H9 (cell line): Measurements from ENCODE around the gene MERTK. TPM values are rescaled to one million over a fixed set of nuclear protein-coding genes. Genes with fewer than 3 reads are reported as not detected.
A peak's percentile ranks its signal among the peaks of the same experiment; 100 is the strongest.

Source experiments
- DNase-seq: peaks from one replicate; pipeline ENCODE4 v3.0.0-alpha.2; 2017
- H2AFZ ChIP-seq: one replicate; pipeline ENCODE4 v1.6.1; 2013; ENCODE audit warnings: mild to moderate bottlenecking, low read length, control low read depth, moderate library complexity
- H2AK5ac ChIP-seq: 2 replicates; pipeline ENCODE4 v1.6.1; 2013; ENCODE audit warnings: low read length, control low read depth, mixed read lengths; ENCODE audit not compliant: insufficient read length
- H2BK120ac ChIP-seq: one replicate; pipeline ENCODE4 v1.6.1; 2013; ENCODE audit warnings: low read depth, mild to moderate bottlenecking, low read length, control low read depth, inconsistent platforms; ENCODE audit not compliant: poor library complexity, severe bottlenecking
- H2BK12ac ChIP-seq: 2 replicates; pipeline ENCODE4 v1.6.1; 2013; ENCODE audit warnings: low read length, control low read depth, mixed read lengths, low read depth; ENCODE audit not compliant: insufficient read length
- H2BK15ac ChIP-seq: 2 replicates; pipeline ENCODE4 v1.6.1; 2013; ENCODE audit warnings: low read depth, low read length, control low read depth
- H2BK20ac ChIP-seq: one replicate; pipeline ENCODE4 v1.6.1; 2013; ENCODE audit warnings: low read depth, mild to moderate bottlenecking, low read length, control low read depth, inconsistent platforms; ENCODE audit not compliant: poor library complexity, severe bottlenecking
- H2BK5ac ChIP-seq: 2 replicates; pipeline ENCODE4 v1.6.1; 2013; ENCODE audit warnings: low read length, control low read depth, mixed read lengths; ENCODE audit not compliant: insufficient read length
- H3K14ac ChIP-seq: 2 replicates; pipeline ENCODE4 v1.6.1; 2013; ENCODE audit warnings: low read length, control low read depth; ENCODE audit not compliant: insufficient read depth
- H3K18ac ChIP-seq: 2 replicates; pipeline ENCODE4 v1.6.1; 2013; ENCODE audit warnings: low read depth, mild to moderate bottlenecking, mixed read lengths, low read length, control low read depth; ENCODE audit not compliant: insufficient read length
- H3K23ac ChIP-seq: 2 replicates; pipeline ENCODE4 v1.6.1; 2013; ENCODE audit warnings: low read length, control low read depth, mixed read lengths, low read depth; ENCODE audit not compliant: insufficient read length
- H3K23me2 ChIP-seq: 2 replicates; pipeline ENCODE4 v1.6.1; 2013; ENCODE audit warnings: low read depth, mild to moderate bottlenecking, mixed read lengths, low read length, control low read depth; ENCODE audit not compliant: insufficient read length, poor library complexity, severe bottlenecking
- H3K27ac ChIP-seq: 2 replicates; pipeline ENCODE4 v1.5.1; 2013; ENCODE audit warnings: low read length, control low read depth, mixed read lengths, low read depth; ENCODE audit not compliant: insufficient read length
- H3K27me3 ChIP-seq: 2 replicates; pipeline ENCODE4 v1.6.1; 2013; ENCODE audit warnings: low read length, control low read depth, inconsistent platforms; ENCODE audit not compliant: insufficient read depth
- H3K4ac ChIP-seq: 2 replicates; pipeline ENCODE4 v1.6.1; 2013; ENCODE audit warnings: low read depth, mild to moderate bottlenecking, control low read depth, inconsistent platforms, low read length, moderate library complexity
- H3K4me1 ChIP-seq: 2 replicates; pipeline ENCODE4 v1.6.1; 2013; ENCODE audit warnings: low read length, control low read depth, inconsistent platforms; ENCODE audit not compliant: insufficient read depth
- H3K4me2 ChIP-seq: 2 replicates; pipeline ENCODE4 v1.6.1; 2013; ENCODE audit warnings: low read length, control low read depth, mixed read lengths; ENCODE audit not compliant: insufficient read length, insufficient read depth
- H3K56ac ChIP-seq: 2 replicates; pipeline ENCODE4 v1.6.1; 2013; ENCODE audit warnings: low read depth, mild to moderate bottlenecking, mixed read lengths, low read length, control low read depth; ENCODE audit not compliant: insufficient read length
- H3K79me1 ChIP-seq: 2 replicates; pipeline ENCODE4 v1.6.1; 2013; ENCODE audit warnings: low read depth, mild to moderate bottlenecking, moderate library complexity, low read length, control low read depth, inconsistent platforms; ENCODE audit not compliant: insufficient read depth, poor library complexity, severe bottlenecking
- H3K79me2 ChIP-seq: 2 replicates; pipeline ENCODE4 v1.6.1; 2013; ENCODE audit warnings: low read length, control low read depth, inconsistent platforms; ENCODE audit not compliant: insufficient read depth
- H3K9ac ChIP-seq: 2 replicates; pipeline ENCODE4 v1.6.1; 2013; ENCODE audit warnings: low read length, control low read depth, mixed read lengths; ENCODE audit not compliant: insufficient read length; ENCODE audit errors: extremely low read depth
- H3K9me3 ChIP-seq: one replicate; pipeline ENCODE4 v1.6.1; 2013; ENCODE audit warnings: low read depth, low read length, inconsistent platforms; ENCODE audit not compliant: control insufficient read depth
- H3T11ph ChIP-seq: one replicate; pipeline ENCODE4 v1.6.1; 2013; ENCODE audit warnings: mild to moderate bottlenecking, low read length, control low read depth, inconsistent platforms
- H4K20me1 ChIP-seq: one replicate; pipeline ENCODE4 v1.6.1; 2013; ENCODE audit not compliant: control insufficient read depth, insufficient read length, insufficient read depth
- H4K5ac ChIP-seq: 2 replicates; pipeline ENCODE4 v1.6.1; 2013; ENCODE audit warnings: low read depth, mild to moderate bottlenecking, mixed read lengths, low read length, control low read depth; ENCODE audit not compliant: insufficient read length
- H4K8ac ChIP-seq: replicated peaks from 2 replicates; pipeline ENCODE4 v1.6.1; 2013; ENCODE audit warnings: low read length, control low read depth, mixed read lengths, low read depth; ENCODE audit not compliant: insufficient read length
- H4K91ac ChIP-seq: 2 replicates; pipeline ENCODE4 v1.6.1; 2013; ENCODE audit warnings: low read depth, mild to moderate bottlenecking, moderate library complexity, mixed read lengths, low read length, control low read depth; ENCODE audit not compliant: insufficient read length
- H3K27ac Mint-ChIP-seq, 3 experiments: 2 replicates in 2 of 3; 3 replicates in 1 of 3; pipeline ENCODE4 v1.8.0; 2020 to 2021; ENCODE audit warnings: mixed read lengths in 3 of 3, mild to moderate bottlenecking in 1 of 3, moderate library complexity in 1 of 3
- H3K27me3 Mint-ChIP-seq: 2 replicates; pipeline ENCODE4 v1.8.0; 2021; ENCODE audit warnings: low read depth, mild to moderate bottlenecking, moderate library complexity, mixed read lengths
- H3K36me3 Mint-ChIP-seq, 3 experiments: 2 replicates in 2 of 3; 3 replicates in 1 of 3; pipeline ENCODE4 v1.8.0; 2020 to 2021; ENCODE audit warnings: low read depth in 3 of 3, mixed read lengths in 3 of 3; ENCODE audit not compliant: insufficient read depth in 1 of 3
- H3K4me1 Mint-ChIP-seq, 2 experiments: 2 replicates each; pipeline ENCODE4 v1.8.0; 2020; ENCODE audit warnings: mixed read lengths in 2 of 2
- H3K4me3 Mint-ChIP-seq, 2 experiments: 2 replicates in 1 of 2; 3 replicates in 1 of 2; pipeline ENCODE4 v1.8.0; 2020 to 2021; ENCODE audit warnings: mild to moderate bottlenecking in 2 of 2, mixed read lengths in 2 of 2, moderate library complexity in 1 of 2
- H3K9me3 Mint-ChIP-seq, 2 experiments: 2 replicates in 1 of 2; 3 replicates in 1 of 2; pipeline ENCODE4 v1.8.0; 2020; ENCODE audit warnings: mild to moderate bottlenecking in 2 of 2, mixed read lengths in 2 of 2, moderate library complexity in 1 of 2
- WGBS: extraction: QIAGEN DNeasy Blood & Tissue Kit; methylation state at CpG from one replicate; pipeline ENCODE4 v1.1.7; 2013; ENCODE audit warnings: missing lambda C conversion rate, low lambda C conversion rate, mixed read lengths; ENCODE audit not compliant: insufficient read length; ENCODE audit errors: extremely low coverage; 5-methylcytosine and 5-hydroxymethylcytosine counted together
- total RNA-seq: library from RNA; stranded (reverse); gene quantifications from 2 replicates; pipeline ENCODE4 v1.2.1, GENCODE V29; 2021
- TF ChIP-seq, protein P1 (sequence below): fragments of 200-600 bp; sonication (generic); conservative IDR thresholded peaks from 3 replicates; pipeline ENCODE4 v1.8.0; 2021; ENCODE audit warnings: antibody characterized with exemption, mild to moderate bottlenecking

MERTK gene
- total RNA-seq, 1 experiment from 2014 or later: 4.8 TPM

DNA sequence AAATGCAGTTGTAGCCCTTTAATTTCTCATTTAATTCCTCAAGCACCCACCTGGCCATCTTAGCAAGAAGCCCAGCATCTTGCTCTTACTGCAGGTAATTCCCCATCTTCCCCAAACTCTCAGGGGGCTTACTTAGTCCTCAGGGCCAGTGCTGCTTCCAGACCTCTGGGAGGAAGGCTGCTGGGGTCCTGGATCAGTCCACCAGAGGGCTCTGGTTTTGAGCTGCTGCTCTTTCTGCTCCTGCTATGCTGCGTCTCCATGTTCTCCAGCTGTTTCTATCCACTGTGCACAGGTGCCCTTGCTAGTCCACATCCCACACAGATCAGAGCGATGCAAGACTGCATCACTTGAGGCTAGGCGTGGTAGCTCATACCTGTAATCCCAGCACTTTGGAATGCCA lies 122.2 kb downstream of the MERTK start:
- H3K18ac ChIP-seq: no peak overlapping the region
- no peaks in the 10 kb centered on the region for H3K27me3 ChIP-seq
- H4K20me1 ChIP-seq: no peaks in the 10 kb centered on the region
- H2BK12ac ChIP-seq: no peak overlapping the region
- Mint-ChIP-seq H3K4me3 (no peak overlapping the region), H3K9me3 (no peaks in the 10 kb centered on the region), H3K27me3 (no peaks in the 10 kb centered on the region), H3K36me3 (peaks cover 3 to 11% (median 5%) of the 10 kb centered on the region in 3 experiments; a peak in 5 of 7 replicates), H3K4me1 (peaks cover 5 to 9% of the 10 kb centered on the region in 2 experiments), H3K27ac (no peak overlapping the region)
- no peak overlapping the region for H3K23ac ChIP-seq
- H2AK5ac ChIP-seq: no peak overlapping the region
- no peaks in the 10 kb centered on the region for H3K23me2 ChIP-seq
- TF ChIP-seq, protein P1, sequence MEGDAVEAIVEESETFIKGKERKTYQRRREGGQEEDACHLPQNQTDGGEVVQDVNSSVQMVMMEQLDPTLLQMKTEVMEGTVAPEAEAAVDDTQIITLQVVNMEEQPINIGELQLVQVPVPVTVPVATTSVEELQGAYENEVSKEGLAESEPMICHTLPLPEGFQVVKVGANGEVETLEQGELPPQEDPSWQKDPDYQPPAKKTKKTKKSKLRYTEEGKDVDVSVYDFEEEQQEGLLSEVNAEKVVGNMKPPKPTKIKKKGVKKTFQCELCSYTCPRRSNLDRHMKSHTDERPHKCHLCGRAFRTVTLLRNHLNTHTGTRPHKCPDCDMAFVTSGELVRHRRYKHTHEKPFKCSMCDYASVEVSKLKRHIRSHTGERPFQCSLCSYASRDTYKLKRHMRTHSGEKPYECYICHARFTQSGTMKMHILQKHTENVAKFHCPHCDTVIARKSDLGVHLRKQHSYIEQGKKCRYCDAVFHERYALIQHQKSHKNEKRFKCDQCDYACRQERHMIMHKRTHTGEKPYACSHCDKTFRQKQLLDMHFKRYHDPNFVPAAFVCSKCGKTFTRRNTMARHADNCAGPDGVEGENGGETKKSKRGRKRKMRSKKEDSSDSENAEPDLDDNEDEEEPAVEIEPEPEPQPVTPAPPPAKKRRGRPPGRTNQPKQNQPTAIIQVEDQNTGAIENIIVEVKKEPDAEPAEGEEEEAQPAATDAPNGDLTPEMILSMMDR: peak; percentile 61
- no peak overlapping the region for H3K14ac ChIP-seq
- H3K9ac ChIP-seq: no peak overlapping the region
- no peaks in the 10 kb centered on the region for H3K79me1 ChIP-seq
- H2BK120ac ChIP-seq: no peak overlapping the region
- H2AFZ ChIP-seq: no peak overlapping the region
- no peak overlapping the region for H2BK15ac ChIP-seq
- H2BK5ac ChIP-seq: no peak overlapping the region
- H3K4ac ChIP-seq: no peak overlapping the region
- H4K5ac ChIP-seq: no peak overlapping the region
- no peak overlapping the region for H3T11ph ChIP-seq
- no peak overlapping the region for H3K56ac ChIP-seq
- H3K9me3 ChIP-seq: no peaks in the 10 kb centered on the region
- no peak overlapping the region for H4K8ac ChIP-seq
- H3K4me2 ChIP-seq: no peak overlapping the region
- H3K79me2 ChIP-seq: no peaks in the 10 kb centered on the region
- DNase-seq: peak; percentile 63
- H3K4me1 ChIP-seq: peaks cover 5% of the 10 kb centered on the region; the same call in 1 of the 2 replicates
- H4K91ac ChIP-seq: no peak overlapping the region
- no peak overlapping the region for H2BK20ac ChIP-seq
- no CpG with 5 or more reads among the region's 3 CpGs for WGBS
- no peak overlapping the region for H3K27ac ChIP-seq
